COR-L47 (cell line): Measurements from ENCODE around the gene NDUFB10.

Experiments
- DNase-seq: peaks from one replicate; lab custom pipeline; 2025; lab: John Stamatoyannopoulos, UW

Gene NDUFB10

DNA sequence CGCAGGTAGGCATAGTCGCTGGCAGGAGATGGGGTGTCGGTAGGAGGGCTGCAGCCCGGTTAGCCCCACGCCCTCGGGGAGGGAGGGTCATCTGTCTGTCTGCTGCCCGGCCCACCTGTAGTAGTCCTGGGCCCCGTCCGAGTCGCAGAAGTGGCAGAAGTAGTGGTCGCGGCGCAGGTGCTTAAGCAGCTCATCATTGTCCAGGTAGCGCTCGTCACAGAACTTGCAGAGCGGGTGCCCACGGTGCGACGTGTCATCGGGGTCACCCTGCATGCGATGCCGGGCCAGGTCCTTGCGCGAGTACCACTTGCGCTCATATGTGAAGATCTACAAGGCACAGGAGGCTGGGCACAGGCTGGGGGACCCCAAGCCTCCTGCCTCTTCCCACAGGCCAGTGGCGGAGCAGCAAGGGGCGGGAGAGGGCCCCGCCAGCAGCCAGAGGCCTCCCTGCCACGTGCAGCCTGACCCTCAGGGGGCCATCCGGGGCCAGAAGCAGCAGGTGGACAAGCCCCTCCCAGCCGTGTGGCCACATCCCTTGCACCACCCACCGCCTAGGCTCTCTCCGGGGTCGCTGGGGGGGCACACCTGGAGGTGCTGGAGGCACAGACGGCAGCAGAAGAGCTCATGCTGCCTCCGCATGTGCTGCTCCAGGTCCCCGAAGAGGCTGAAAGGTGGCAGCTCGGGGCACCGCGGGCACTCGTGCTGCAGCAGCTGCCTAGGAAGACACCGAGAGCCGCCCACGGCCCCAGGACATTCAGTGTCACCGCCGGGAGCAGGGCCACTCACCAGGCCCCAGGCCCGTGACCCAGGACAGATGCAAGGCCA, 43.3 kb downstream of the NDUFB10 start:
- no peak for DNase-seq

- no peak for DNase-seq
These were observed 44.0 kb downstream of the NDUFB10 start for GRCh38 chr16:2003231-2003826.

GRCh38 chr16:2003827-2004641, 44.7 kb downstream of the NDUFB10 start:
- peak; percentile 95 for DNase-seq

DNA sequence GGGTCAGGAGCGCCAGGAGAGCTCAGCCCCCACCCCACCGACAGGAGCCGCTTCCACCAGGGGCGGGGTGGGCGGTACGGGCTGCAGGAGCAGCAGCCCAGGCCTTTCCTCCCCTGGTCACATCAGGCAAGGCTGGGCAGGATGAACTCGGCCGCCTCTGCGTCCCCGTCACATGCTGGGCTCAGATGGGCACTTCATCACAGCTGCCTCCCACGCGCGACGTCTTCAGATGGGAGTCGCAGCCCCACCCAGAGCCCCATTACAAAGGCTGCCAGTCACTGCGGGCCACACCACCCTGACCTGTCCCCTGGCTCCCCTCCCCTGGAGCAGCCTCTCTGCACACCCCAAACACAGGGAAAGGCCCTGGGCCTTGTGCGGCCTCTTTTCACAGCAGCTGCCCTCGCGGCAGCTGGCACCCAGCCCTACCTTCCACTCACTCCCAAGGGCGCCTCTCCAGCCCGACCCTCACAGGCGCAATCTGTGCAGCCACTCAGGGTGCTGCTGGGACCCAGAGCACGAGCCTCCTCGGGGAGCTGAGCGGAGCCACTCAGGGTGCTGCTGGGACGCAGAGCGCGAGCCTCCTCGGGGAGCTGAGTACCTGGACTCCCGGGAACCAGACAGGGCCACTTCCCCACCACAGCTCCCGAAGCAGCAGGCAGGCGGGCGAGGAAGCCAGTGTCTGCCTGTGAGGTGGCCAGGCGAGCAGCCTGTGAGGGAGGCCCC, 45.6 kb downstream of the NDUFB10 start:
- DNase-seq: no peak

- DNase-seq: no peak
These were observed 46.3 kb downstream of the NDUFB10 start for GRCh38 chr16:2005646-2006045.

GRCh38 chr16:2006317-2006716, 47.0 kb downstream of the NDUFB10 start:
- DNase-seq: no peak

DNA sequence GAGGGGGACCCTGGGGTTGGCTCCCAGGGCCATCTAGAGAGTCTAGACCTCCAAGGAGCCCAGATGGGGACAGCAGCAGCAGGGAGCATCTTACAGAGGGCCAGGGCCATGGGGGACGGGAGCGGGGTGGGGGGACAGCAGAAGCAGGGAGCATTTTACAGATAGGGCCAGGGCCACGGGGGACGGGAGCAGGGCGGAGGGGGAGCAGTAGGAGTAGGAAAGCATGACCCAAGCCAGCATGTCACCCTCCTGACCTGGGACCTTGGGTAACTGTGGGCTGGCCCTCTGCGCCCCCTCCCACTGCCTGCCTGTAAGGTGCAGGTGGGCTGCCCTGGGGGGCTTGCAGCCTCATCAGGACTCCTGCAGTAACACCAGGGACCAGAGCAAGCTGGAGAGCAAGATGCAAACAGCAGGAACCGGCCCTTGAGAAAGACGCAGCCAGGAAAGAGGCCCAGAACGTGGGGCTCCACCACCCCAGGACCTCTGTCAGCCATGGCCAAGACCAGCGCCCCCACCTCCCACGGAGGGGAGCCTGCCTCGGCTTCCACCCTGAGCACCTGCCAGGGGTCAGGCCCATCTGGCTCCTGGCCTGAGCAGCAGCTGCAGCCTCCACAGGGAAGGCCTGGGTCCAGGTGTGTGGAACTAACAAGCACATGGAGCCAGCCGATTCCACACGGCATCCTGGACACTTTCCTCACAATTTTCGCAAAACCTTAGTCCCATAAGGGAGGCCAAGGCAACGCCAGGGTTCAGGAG, 47.9 kb downstream of the NDUFB10 start:
- no peak for DNase-seq

DNA sequence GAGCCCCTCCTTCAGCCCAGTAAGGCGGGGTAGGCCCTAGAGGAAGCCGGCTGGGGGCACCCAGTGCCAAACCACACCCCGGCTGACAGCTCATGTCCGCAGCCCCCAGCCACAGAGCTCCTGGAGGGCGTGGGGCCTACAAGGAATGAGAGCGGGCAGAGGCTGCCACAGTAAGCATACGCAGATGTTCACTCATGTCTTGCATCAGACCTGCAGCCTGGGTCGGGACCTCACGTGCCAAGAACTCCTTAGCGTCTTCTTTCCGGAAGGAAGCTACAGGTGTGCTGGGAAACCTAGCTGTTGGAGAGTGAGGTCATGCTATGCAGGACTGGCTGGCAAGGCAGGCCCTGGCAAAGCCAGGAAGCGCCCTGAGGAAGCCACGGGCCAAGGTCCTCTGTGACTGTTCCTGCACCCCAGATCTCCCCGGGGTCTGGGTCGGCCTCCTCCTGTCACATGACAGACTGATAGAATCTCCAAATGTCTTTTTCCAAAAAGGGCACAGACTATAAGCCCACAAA, 48.7 kb downstream of the NDUFB10 start:
- no peak for DNase-seq

DNA sequence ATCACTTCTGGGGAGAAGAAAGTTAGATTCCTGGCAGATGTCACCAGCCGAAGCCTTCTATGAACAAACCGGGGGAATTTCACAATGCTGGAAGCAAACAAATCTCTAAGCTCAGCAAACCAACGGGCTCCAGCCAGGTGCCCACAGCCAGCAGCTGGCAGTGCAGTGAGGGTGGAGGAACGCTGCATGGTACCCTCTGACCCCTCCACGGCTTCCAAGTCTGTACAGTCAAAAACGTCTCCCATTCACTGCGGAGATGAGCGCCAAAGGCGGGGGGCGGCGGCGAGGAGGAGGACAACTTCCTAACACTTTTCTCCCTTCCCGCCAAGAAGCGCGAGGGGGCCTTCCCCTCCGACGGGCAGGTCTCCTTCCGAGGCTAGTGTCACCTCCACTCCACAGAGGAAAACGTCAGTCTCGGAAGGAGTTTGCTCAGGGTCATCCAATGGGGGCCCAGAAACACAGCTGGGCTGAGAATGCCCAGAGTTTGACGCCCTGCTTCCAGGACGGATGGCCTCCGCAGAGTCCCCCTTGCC, 49.4 kb downstream of the NDUFB10 start:
- no peak for DNase-seq

DNA sequence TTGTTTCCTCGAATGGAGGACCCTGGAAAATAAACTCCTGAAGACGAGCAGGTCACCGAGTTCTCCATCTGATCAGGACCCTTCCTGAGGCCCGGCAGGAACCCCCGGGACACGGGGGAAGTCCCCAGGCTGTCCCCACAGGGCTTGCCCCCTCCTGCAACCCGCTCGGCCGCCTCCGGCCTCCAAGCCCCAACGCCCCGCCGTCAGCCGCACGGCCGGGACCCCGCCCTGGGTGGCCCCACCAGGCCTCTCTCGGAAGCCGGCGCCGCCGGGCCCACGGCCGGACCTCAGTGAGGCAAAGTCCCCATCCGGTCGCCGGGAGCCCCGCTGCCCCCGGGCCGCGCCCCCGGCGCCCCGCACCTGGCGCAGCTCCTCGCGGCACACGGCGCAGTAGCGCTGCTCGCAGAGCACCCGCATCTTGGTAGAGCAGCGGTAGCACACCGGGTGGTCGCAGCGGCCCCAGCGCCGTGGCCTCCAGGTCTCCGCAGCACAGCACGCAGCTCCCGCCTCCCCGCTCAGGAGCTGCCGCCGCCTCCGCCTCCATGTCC, 49.9 kb downstream of the NDUFB10 start:
- DNase-seq: no peak

DNA sequence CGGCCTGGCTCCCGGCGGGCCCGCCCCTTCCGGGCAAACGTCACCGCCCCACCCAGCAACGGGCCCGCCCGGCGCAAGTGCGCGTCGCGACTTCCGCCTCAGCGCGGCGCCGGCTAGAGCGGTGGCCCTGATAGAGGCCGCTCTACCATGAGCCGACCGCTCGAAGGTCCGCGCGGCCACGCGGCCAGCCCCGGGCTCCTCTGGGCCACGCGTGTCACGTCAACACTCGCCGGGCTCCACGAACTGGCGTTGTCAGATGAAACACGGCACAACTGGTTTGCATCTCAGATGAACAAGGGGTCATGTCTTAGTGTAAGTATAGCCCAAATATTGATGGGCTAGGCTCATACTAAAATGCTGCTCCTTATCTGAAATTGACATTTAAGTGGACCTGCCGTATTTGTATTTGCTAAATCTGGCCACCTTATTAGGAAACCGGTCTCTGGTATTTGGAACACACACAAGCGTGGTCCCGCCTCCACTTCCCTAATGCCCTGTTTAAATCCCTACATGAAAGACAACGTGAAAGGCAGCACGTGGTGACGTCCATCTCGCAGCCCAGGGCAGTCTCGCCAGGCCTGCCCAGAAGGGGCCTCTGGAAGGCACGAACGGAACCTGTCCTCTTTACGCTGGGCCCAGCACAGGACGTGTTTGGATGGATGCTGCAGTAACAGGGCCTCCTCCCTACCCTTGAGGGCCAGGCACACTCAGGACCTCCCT, 50.6 kb downstream of the NDUFB10 start, which contains the start of gene ZNF598:
TSS of gene ZNF598 (minus strand) at position 31 of the 720 bp plus-strand sequence.
- peak; percentile 90 for DNase-seq
